ENCODE measurements around the gene CAPNS1.

CAPNS1 gene

DNA sequence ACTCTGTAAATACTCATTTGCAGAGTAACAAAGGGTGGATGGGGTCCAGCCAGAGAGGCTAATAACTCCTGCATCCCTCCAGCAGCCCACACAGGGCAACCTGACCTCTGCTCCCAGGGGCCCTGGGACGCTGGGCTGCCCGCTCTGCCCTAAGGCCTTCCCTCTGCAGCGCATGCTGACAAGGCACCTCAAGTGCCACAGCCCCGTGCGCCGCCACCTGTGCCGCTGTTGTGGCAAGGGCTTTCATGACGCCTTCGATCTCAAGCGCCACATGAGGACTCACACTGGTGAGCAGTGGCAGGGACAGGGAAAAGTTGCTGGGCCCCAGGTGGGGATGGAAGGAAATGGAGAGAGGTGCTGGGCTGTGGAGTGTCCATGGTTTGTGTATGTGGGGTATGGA is 27.2 kb upstream of the CAPNS1 start:
- DNase-seq (ENCODE audit: low read depth in 1 of 2, low spot score in 1 of 2) = no peak
- H3K4me3 ChIP-seq (replicated peaks; ENCODE audit: insufficient read depth, low read length) = no peak overlapping the region
- no peak overlapping the region for H3K27ac ChIP-seq (replicated peaks)
- TF ChIP-seq SPI1 (IDR thresholded peaks at IDR 0.05; ENCODE audit: borderline replicate concordance, low read depth) (no peak), REST (IDR thresholded peaks at IDR 0.05; ENCODE audit: insufficient replicate concordance, low read depth) (no peak), POLR2AphosphoS5 (IDR thresholded peaks at IDR 0.05; ENCODE audit: low read depth) (no peak), CTCF (IDR thresholded peaks at IDR 0.05; ENCODE audit: insufficient read depth, low read length) (no peak), GABPA (IDR thresholded peaks at IDR 0.05; ENCODE audit: low read depth) (no peak)
- H3K27me3 ChIP-seq (ENCODE audit: insufficient read depth, poor library complexity, severe bottlenecking) = no peaks in the 10 kb centered on the region

DNA sequence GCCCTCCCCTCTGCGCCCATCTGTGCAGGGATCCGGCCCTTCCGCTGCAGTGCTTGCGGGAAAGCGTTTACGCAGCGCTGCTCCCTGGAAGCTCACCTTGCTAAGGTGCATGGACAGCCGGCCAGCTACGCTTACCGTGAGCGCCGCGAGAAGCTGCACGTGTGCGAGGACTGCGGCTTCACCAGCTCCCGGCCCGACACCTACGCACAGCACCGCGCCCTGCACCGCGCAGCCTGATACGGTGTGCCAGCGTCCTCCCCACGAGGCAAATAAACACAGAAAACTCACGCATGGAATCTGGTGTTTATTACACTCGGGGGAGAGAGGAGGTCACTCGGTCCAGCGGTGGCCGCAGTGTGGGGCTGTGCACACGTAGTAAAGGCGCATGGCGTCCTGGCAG is 26.4 kb upstream of the CAPNS1 start:
- no peak for DNase-seq (ENCODE audit: low read depth in 1 of 2, low spot score in 1 of 2)
- H3K27ac ChIP-seq (replicated peaks) = no peak overlapping the region
- no peak for TF ChIP-seq POLR2AphosphoS5 (IDR thresholded peaks at IDR 0.05; ENCODE audit: low read depth)
- no peak for TF ChIP-seq SPI1 (IDR thresholded peaks at IDR 0.05; ENCODE audit: borderline replicate concordance, low read depth)
- no peak for TF ChIP-seq REST (IDR thresholded peaks at IDR 0.05; ENCODE audit: insufficient replicate concordance, low read depth)
- TF ChIP-seq CTCF (IDR thresholded peaks at IDR 0.05; ENCODE audit: insufficient read depth, low read length) = no peak
- TF ChIP-seq GABPA (IDR thresholded peaks at IDR 0.05; ENCODE audit: low read depth) = no peak
- H3K4me3 ChIP-seq (replicated peaks; ENCODE audit: insufficient read depth, low read length) = peak overlapping the region; percentile 97
- no peaks in the 10 kb centered on the region for H3K27me3 ChIP-seq (ENCODE audit: insufficient read depth, poor library complexity, severe bottlenecking)

GRCh38 chr19:36113894-36114720 is 25.8 kb upstream of the CAPNS1 start:
- peak in 1 of 2 experiments; percentile 10 for DNase-seq (ENCODE audit: low read depth in 1 of 2, low spot score in 1 of 2)
- Histone ChIP-seq H3K27me3 (ENCODE audit: insufficient read depth, poor library complexity, severe bottlenecking) (no peaks in the 10 kb centered on the region), H3K27ac (replicated peaks) (peak overlapping the region; percentile 64), H3K4me3 (replicated peaks; ENCODE audit: insufficient read depth, low read length) (peak overlapping the region; percentile 97)
- no peak for TF ChIP-seq POLR2AphosphoS5 (IDR thresholded peaks at IDR 0.05; ENCODE audit: low read depth)
- no peak for TF ChIP-seq SPI1 (IDR thresholded peaks at IDR 0.05; ENCODE audit: borderline replicate concordance, low read depth)
- TF ChIP-seq REST (IDR thresholded peaks at IDR 0.05; ENCODE audit: insufficient replicate concordance, low read depth) = no peak
- TF ChIP-seq CTCF (IDR thresholded peaks at IDR 0.05; ENCODE audit: insufficient read depth, low read length) = no peak
- no peak for TF ChIP-seq GABPA (IDR thresholded peaks at IDR 0.05; ENCODE audit: low read depth)

All from HL-60 (cell line).